Activated T-helper 1 cell treated with anti-CD3 and anti-CD28 coated beads, Interleukin-12 subunit alpha, Interleukin-12 subunit beta, Interleukin-2, Interleukin-4 antibody, amounts not matched to agents 30 ng/mL and 10 ng/mL and 1 ng/mL, durations not matched to agents 14 hours and 24 hours and 36 hours (primary cell): ENCODE data around the gene DDX47. TPM values are rescaled to one million over a fixed set of nuclear protein-coding genes. Genes with fewer than 3 reads are reported as not detected.
"Not testable (repeated sequence)": the region's sequence is repeated elsewhere in the genome, so short reads cannot be mapped to it uniquely, and the experiment has no call there.

Experiments
- DNase-seq: peaks from one replicate; pipeline ENCODE4 v3.0.0; 2021; ENCODE audit warnings: low spot score
- H3K27ac Mint-ChIP-seq: one replicate; pipeline ENCODE4 v1.8.0; 2021; ENCODE audit warnings: mild to moderate bottlenecking, mixed read lengths
- H3K27me3 Mint-ChIP-seq: one replicate; pipeline ENCODE4 v1.8.0; 2022; ENCODE audit warnings: mild to moderate bottlenecking, moderate library complexity, mixed read lengths; ENCODE audit not compliant: insufficient read depth
- H3K36me3 Mint-ChIP-seq: one replicate; pipeline ENCODE4 v1.8.0; 2021; ENCODE audit warnings: low read depth, mixed read lengths
- H3K4me1 Mint-ChIP-seq: one replicate; pipeline ENCODE4 v1.8.0; 2021; ENCODE audit warnings: low read depth, mixed read lengths
- H3K4me3 Mint-ChIP-seq: one replicate; pipeline ENCODE4 v1.8.0; 2021; ENCODE audit warnings: mild to moderate bottlenecking, moderate library complexity, mixed read lengths
- H3K9me3 Mint-ChIP-seq: one replicate; pipeline ENCODE4 v1.8.0; 2021; ENCODE audit warnings: mixed read lengths
- intact Hi-C: fragments of 100-400 bp; cut with micrococcal nuclease; formaldehyde crosslinking; loops from one replicate; pipeline ENCODE4 v1.15.1; 2024
- total RNA-seq: library from RNA; stranded (reverse); gene quantifications from 2 replicates; pipeline ENCODE4 v1.2.3, GENCODE V29; 2022

The DDX47 gene
- total RNA-seq, 1 donor from 2014 or later = 127 TPM

- H3K27me3 Mint-ChIP-seq, H3K9me3 Mint-ChIP-seq, H3K4me3 Mint-ChIP-seq, H3K36me3 Mint-ChIP-seq, intact Hi-C loops, DNase-seq: not testable (repeated sequence)
- H3K27ac Mint-ChIP-seq = peak overlapping the region; percentile 0
- H3K4me1 Mint-ChIP-seq = peaks cover 44% of the 10 kb centered on the region
Measured at GRCh38 chr12:12801656-12802055, 11.5 kb upstream of the DDX47 start.

- peak overlapping the region; percentile 49 for H3K4me3 Mint-ChIP-seq
- H3K27ac Mint-ChIP-seq = peak overlapping the region; percentile 84
- intact Hi-C loops = loop anchor here (1.0 kb wide), 1 partner anchor 10 kb away; the partner anchor contains the start of gene DDX47
- DNase-seq = peak; percentile 48
- H3K36me3 Mint-ChIP-seq = peaks cover 2% of the 10 kb centered on the region
- H3K9me3 Mint-ChIP-seq = peaks cover 5% of the 10 kb centered on the region
- H3K4me1 Mint-ChIP-seq = peaks cover 58% of the 10 kb centered on the region
- no peaks in the 10 kb centered on the region for H3K27me3 Mint-ChIP-seq
Measured at GRCh38 chr12:12803186-12803585, 10.0 kb upstream of the DDX47 start.

GRCh38 chr12:12804011-12804410 lies 9.1 kb upstream of the DDX47 start:
- Mint-ChIP-seq H3K4me1 (peaks cover 67% of the 10 kb centered on the region), H3K4me3 (no peak overlapping the region), H3K36me3 (peaks cover 2% of the 10 kb centered on the region), H3K9me3 (peaks cover 5% of the 10 kb centered on the region), H3K27me3 (no peaks in the 10 kb centered on the region), H3K27ac (no peak overlapping the region)
- DNase-seq = no peak
- intact Hi-C loops = no loop called here

- H3K4me1 Mint-ChIP-seq = peaks cover 71% of the 10 kb centered on the region
- no peaks in the 10 kb centered on the region for H3K27me3 Mint-ChIP-seq
- no peak for DNase-seq
- no peak overlapping the region for H3K4me3 Mint-ChIP-seq
- peaks cover 5% of the 10 kb centered on the region for H3K9me3 Mint-ChIP-seq
- intact Hi-C loops = no loop called here
- no peak overlapping the region for H3K27ac Mint-ChIP-seq
- peaks cover 2% of the 10 kb centered on the region for H3K36me3 Mint-ChIP-seq
Measured at GRCh38 chr12:12804432-12804886, 8.7 kb upstream of the DDX47 start.

DNA sequence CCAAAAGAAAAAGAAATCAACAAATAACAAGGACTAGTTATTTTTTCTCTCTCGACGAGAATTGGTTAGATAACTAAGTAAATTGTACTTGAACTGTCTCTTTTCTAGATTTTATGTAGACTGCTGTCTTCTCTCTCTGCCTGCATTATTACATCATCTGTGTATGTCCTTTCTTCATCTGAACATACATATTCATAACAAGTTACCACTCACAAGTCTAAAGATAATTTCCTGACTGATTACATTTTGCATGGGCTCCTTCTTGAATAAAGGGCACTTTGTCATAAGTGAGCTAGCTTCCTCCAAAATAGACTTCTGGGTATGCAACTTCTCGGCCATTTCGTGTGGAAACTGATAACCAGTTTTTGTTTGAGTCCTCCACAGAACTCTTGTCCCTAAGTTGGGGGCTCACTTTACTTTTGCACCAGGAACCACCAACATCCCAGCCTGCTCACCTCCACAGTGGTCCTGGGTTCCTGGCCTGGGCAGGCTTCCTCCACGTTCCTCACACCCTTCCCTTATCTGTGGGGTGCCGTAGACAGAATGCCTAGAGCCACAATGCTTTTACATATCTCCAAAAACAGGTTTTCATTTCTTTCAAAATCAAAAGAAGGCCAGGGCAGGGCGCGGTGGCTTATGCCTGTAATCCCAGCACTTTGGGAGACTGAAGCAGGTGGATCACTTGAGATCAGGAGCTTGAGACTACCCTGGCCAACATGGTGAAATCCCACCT lies 6.2 kb upstream of the DDX47 start:
- intact Hi-C loops = no loop called here
- Mint-ChIP-seq H3K4me3 (peak overlapping the region; percentile 15), H3K4me1 (peaks cover 64% of the 10 kb centered on the region), H3K36me3 (peaks cover 2% of the 10 kb centered on the region), H3K27ac (peak overlapping the region; percentile 100), H3K27me3 (no peaks in the 10 kb centered on the region), H3K9me3 (no peaks in the 10 kb centered on the region)
- no peak for DNase-seq

DNA sequence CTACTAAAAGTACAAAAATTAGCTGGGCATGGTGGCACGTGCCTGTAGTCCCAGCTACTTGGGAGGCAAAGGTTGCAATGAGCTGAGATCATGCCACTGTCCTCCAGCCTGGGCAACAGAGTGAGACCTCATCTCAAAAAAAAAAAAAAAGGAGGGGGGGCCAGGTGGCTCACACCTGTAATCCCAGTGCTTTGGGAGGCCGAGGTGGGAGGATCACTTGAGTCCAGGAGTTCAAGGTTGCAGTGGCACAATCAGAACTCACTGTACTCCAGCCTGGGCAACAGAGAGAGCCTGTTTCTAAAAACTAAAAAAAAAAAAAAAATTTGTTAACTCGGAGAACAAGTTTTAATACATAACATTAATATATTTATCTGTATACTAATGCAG lies 5.6 kb upstream of the DDX47 start:
- intact Hi-C loops, DNase-seq, H3K9me3 Mint-ChIP-seq, H3K36me3 Mint-ChIP-seq, H3K27me3 Mint-ChIP-seq: not testable (repeated sequence)
- Mint-ChIP-seq H3K4me3 (peak overlapping the region; percentile 15), H3K4me1 (peaks cover 58% of the 10 kb centered on the region), H3K27ac (peak overlapping the region; percentile 100)

- intact Hi-C loops = loop anchor here (1.0 kb wide), 1 partner anchor 20 kb away; no protein-coding TSS in a partner anchor
- H3K4me1 Mint-ChIP-seq = peaks cover 57% of the 10 kb centered on the region
- no peaks in the 10 kb centered on the region for H3K9me3 Mint-ChIP-seq
- peak; percentile 57 for DNase-seq
- peak overlapping the region; percentile 100 for H3K27ac Mint-ChIP-seq
- peaks cover 2% of the 10 kb centered on the region for H3K36me3 Mint-ChIP-seq
- H3K27me3 Mint-ChIP-seq = no peaks in the 10 kb centered on the region
- peak overlapping the region; percentile 72 for H3K4me3 Mint-ChIP-seq
Measured at GRCh38 chr12:12807970-12808702, 5.0 kb upstream of the DDX47 start.

DNA sequence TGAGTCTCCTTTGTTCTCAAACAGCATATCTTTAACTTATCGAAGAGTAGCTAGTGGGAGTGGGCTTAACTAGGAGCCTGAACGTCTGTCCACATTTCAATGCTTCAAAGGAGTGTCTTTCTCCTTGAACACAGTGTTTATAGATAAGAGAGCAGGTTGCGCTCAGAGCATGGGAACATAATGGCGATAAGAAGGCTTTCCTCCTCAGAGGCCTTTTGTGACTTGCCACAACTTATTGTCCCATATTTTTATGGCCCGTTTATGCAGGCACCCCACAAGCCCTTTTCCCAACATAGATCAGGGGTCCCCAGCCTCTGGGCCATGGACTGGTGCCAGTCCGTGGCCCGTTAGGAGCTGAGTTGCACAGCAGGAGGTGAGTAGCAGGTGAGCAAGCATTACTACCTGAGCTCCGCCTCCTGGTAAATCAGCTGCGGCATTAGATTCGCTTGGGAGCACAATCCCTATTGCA lies 2.6 kb upstream of the DDX47 start:
- Mint-ChIP-seq H3K27ac (no peak overlapping the region), H3K27me3 (no peaks in the 10 kb centered on the region), H3K4me1 (peaks cover 57% of the 10 kb centered on the region), H3K4me3 (no peak overlapping the region), H3K9me3 (no peaks in the 10 kb centered on the region), H3K36me3 (peaks cover 15% of the 10 kb centered on the region)
- intact Hi-C loops = loop anchor here (5.0 to 10.0 kb wide), 2 partner anchors 93 to 294 kb away; partner anchors contain the start of genes CDKN1B and GSG1
- DNase-seq = no peak

- no peak overlapping the region for H3K4me3 Mint-ChIP-seq
- peaks cover 58% of the 10 kb centered on the region for H3K4me1 Mint-ChIP-seq
- intact Hi-C loops = loop anchor here (5.0 to 10.0 kb wide), 2 partner anchors 94 to 293 kb away; partner anchors contain the start of genes CDKN1B and GSG1
- H3K9me3 Mint-ChIP-seq = no peaks in the 10 kb centered on the region
- peak overlapping the region; percentile 41 for H3K27ac Mint-ChIP-seq
- peaks cover 23% of the 10 kb centered on the region for H3K36me3 Mint-ChIP-seq
- no peak for DNase-seq
- H3K27me3 Mint-ChIP-seq = no peaks in the 10 kb centered on the region
Measured at GRCh38 chr12:12811343-12811742, 1.8 kb upstream of the DDX47 start.

DNA sequence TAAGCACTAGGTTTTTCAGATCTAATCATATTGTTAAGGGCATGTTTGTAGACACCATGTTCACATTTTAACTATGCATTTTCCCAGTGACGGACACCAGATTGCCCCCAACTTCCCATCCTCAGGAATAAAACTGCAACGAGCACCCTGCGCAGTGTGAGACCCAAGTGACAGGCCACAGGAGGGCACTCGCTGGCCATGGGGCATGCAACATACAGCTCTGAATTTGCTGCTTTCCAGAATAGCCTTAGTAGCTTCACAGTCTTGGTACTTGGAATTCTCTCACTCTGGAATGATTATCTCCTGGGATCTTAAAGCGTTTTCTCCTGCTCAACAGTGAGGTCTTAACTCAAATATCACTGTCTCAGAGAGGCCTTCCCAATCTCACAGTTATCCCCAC lies 972 bp upstream of the DDX47 start:
- intact Hi-C loops = loop anchor here (2.0 to 10.0 kb wide), 5 partner anchors 25 to 455 kb away; partner anchors contain the start of genes BORCS5, CDKN1B, GSG1 and HEBP1
- Mint-ChIP-seq H3K36me3 (peaks cover 31% of the 10 kb centered on the region), H3K27me3 (no peaks in the 10 kb centered on the region), H3K27ac (no peak overlapping the region), H3K9me3 (no peaks in the 10 kb centered on the region), H3K4me3 (peak overlapping the region; percentile 9), H3K4me1 (peaks cover 60% of the 10 kb centered on the region)
- DNase-seq = no peak

GRCh38 chr12:12812618-12813119 lies 477 bp upstream of the DDX47 start:
- no peaks in the 10 kb centered on the region for H3K9me3 Mint-ChIP-seq
- intact Hi-C loops = loop anchor here (1.0 to 10.0 kb wide), 7 partner anchors 9 to 456 kb away; partner anchors contain the start of genes BORCS5, CDKN1B, GSG1 and HEBP1
- H3K36me3 Mint-ChIP-seq = peaks cover 32% of the 10 kb centered on the region
- H3K4me3 Mint-ChIP-seq = peak overlapping the region; percentile 85
- H3K27ac Mint-ChIP-seq = peak overlapping the region; percentile 26
- H3K27me3 Mint-ChIP-seq = no peaks in the 10 kb centered on the region
- H3K4me1 Mint-ChIP-seq = peaks cover 58% of the 10 kb centered on the region
- DNase-seq = no peak

GRCh38 chr12:12817616-12818015 lies 4.5 kb downstream of the DDX47 start:
- DNase-seq = no peak
- no peaks in the 10 kb centered on the region for H3K9me3 Mint-ChIP-seq
- peaks cover 57% of the 10 kb centered on the region for H3K36me3 Mint-ChIP-seq
- no peak overlapping the region for H3K27ac Mint-ChIP-seq
- intact Hi-C loops = loop anchor here (10.0 kb wide), 1 partner anchor 287 kb away; the partner anchor contains the start of gene GSG1
- no peak overlapping the region for H3K4me3 Mint-ChIP-seq
- peaks cover 66% of the 10 kb centered on the region for H3K4me1 Mint-ChIP-seq
- H3K27me3 Mint-ChIP-seq = no peaks in the 10 kb centered on the region
